Glutamatergic neuron (in vitro differentiated cells): ENCODE results near the gene RAPGEF6. TPM values are rescaled to one million over a fixed set of nuclear protein-coding genes. Genes with fewer than 3 reads are reported as not detected.

Experiments used
- DNase-seq: peaks from one replicate; pipeline ENCODE4 v3.0.0; 2022
- H3K27ac Mint-ChIP-seq: one replicate; pipeline ENCODE4 v1.8.0; 2020; ENCODE audit warnings: mild to moderate bottlenecking, mixed read lengths, inconsistent platforms; ENCODE audit not compliant: unreplicated experiment
- H3K27me3 Mint-ChIP-seq: one replicate; pipeline ENCODE4 v1.8.0; 2020; ENCODE audit warnings: mild to moderate bottlenecking, moderate library complexity, mixed read lengths, inconsistent platforms; ENCODE audit not compliant: unreplicated experiment
- H3K36me3 Mint-ChIP-seq: one replicate; pipeline ENCODE4 v1.8.0; 2020; ENCODE audit warnings: mild to moderate bottlenecking, mixed read lengths, inconsistent platforms; ENCODE audit not compliant: unreplicated experiment
- H3K4me1 Mint-ChIP-seq: one replicate; pipeline ENCODE4 v1.8.0; 2020; ENCODE audit warnings: mild to moderate bottlenecking, low read depth, mixed read lengths, inconsistent platforms; ENCODE audit not compliant: unreplicated experiment
- H3K4me3 Mint-ChIP-seq: one replicate; pipeline ENCODE4 v1.8.0; 2020; ENCODE audit warnings: mild to moderate bottlenecking, mixed read lengths, inconsistent platforms; ENCODE audit not compliant: unreplicated experiment
- H3K9me3 Mint-ChIP-seq: one replicate; pipeline ENCODE4 v1.8.0; 2020; ENCODE audit warnings: mild to moderate bottlenecking, moderate library complexity, mixed read lengths, inconsistent platforms; ENCODE audit not compliant: unreplicated experiment
- total RNA-seq: library from RNA; stranded (reverse); fragmentation: NEBNext Ultra II Directional; extraction: Animal tissue kit (Norgen Biotek cat#: 25700); gene quantifications from one replicate; pipeline ENCODE4 v1.2.1, GENCODE V29; 2021; ENCODE audit not compliant: unreplicated experiment
- TF ChIP-seq, protein P1 (sequence below): fragments of 200-600 bp; sonication (generic); IDR thresholded peaks from one replicate; pipeline ENCODE4 v1.5.0; 2021; ENCODE audit not compliant: partially characterized antibody, unreplicated experiment

The RAPGEF6 gene
- total RNA-seq, 1 donor from 2014 or later, result 278 TPM

DNA sequence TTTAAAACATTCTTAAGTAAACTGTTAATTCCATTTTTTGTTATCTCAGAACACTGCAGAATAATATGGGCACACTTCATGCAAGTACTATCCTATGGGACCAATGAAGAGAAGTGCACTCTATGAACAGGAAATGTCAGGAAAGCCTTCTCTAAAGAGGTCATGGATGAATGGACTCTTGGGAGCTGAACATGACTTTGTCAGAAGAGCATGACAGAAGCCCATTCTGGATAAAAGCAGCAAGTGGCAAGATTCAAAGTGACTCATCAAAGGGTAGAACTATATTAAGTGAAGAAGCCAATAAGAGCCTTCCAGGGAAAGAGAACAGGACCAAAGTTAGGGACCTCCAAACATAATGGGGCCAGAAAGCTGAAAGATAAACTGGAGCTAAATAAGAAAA lies 94.0 kb downstream of the RAPGEF6 start:
- no peak overlapping the region for H3K27ac Mint-ChIP-seq
- H3K4me1 Mint-ChIP-seq, result peaks cover 29% of the 10 kb centered on the region
- no peak for DNase-seq
- H3K9me3 Mint-ChIP-seq, result peaks cover 9% of the 10 kb centered on the region
- H3K4me3 Mint-ChIP-seq, result peak overlapping the region; percentile 3
- H3K36me3 Mint-ChIP-seq, result peaks cover 5% of the 10 kb centered on the region
- H3K27me3 Mint-ChIP-seq, result peaks cover 6% of the 10 kb centered on the region
- TF ChIP-seq, protein P1, sequence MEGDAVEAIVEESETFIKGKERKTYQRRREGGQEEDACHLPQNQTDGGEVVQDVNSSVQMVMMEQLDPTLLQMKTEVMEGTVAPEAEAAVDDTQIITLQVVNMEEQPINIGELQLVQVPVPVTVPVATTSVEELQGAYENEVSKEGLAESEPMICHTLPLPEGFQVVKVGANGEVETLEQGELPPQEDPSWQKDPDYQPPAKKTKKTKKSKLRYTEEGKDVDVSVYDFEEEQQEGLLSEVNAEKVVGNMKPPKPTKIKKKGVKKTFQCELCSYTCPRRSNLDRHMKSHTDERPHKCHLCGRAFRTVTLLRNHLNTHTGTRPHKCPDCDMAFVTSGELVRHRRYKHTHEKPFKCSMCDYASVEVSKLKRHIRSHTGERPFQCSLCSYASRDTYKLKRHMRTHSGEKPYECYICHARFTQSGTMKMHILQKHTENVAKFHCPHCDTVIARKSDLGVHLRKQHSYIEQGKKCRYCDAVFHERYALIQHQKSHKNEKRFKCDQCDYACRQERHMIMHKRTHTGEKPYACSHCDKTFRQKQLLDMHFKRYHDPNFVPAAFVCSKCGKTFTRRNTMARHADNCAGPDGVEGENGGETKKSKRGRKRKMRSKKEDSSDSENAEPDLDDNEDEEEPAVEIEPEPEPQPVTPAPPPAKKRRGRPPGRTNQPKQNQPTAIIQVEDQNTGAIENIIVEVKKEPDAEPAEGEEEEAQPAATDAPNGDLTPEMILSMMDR, result no peak

DNA sequence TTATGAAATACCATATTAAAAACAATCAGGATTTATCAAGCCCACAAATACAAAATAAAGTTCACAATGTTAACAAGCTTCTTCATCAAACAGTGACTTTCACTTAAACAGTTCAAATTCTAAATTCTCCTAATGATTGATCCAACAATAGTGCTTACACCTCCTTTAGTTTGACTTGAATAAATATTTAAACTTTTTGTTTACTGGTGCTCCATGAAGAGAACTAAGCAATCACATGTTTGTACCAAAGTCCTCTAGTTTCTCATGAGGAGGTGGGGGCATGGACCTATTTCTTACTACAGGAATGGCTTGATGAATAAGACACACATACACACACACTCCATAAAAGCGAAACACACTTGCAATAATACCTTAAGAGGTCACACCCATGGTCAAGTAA lies 95.8 kb downstream of the RAPGEF6 start:
- peaks cover 37% of the 10 kb centered on the region for H3K4me1 Mint-ChIP-seq
- H3K27ac Mint-ChIP-seq, result no peak overlapping the region
- H3K9me3 Mint-ChIP-seq, result peaks cover 11% of the 10 kb centered on the region
- no peak for DNase-seq
- peaks cover 6% of the 10 kb centered on the region for H3K27me3 Mint-ChIP-seq
- H3K36me3 Mint-ChIP-seq, result peaks cover 5% of the 10 kb centered on the region
- H3K4me3 Mint-ChIP-seq, result no peak overlapping the region
- TF ChIP-seq, protein P1, result no peak

DNA sequence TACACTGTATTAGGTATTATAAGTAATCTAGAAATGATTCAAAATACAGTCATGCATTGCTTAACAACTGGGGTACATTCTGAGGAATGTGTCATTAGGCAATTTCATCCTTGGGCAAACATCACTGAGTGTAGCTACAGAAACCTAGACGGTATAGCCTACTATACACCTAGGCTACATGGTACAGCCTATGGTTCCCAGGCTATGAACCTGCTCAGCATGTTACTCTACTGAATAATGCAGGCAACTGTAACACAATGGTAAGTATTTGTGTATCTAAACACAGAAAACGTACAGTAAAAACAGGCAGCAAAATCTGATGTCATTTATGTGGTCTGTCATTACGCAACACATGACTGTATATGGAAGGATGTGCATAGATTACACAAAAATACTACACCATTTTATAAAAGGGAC lies 96.8 kb downstream of the RAPGEF6 start:
- H3K4me3 Mint-ChIP-seq, result no peak overlapping the region
- TF ChIP-seq, protein P1, result no peak
- H3K27ac Mint-ChIP-seq, result no peak overlapping the region
- peaks cover 14% of the 10 kb centered on the region for H3K9me3 Mint-ChIP-seq
- H3K4me1 Mint-ChIP-seq, result peaks cover 45% of the 10 kb centered on the region
- H3K36me3 Mint-ChIP-seq, result peaks cover 5% of the 10 kb centered on the region
- DNase-seq, result no peak
- H3K27me3 Mint-ChIP-seq, result peaks cover 6% of the 10 kb centered on the region

DNA sequence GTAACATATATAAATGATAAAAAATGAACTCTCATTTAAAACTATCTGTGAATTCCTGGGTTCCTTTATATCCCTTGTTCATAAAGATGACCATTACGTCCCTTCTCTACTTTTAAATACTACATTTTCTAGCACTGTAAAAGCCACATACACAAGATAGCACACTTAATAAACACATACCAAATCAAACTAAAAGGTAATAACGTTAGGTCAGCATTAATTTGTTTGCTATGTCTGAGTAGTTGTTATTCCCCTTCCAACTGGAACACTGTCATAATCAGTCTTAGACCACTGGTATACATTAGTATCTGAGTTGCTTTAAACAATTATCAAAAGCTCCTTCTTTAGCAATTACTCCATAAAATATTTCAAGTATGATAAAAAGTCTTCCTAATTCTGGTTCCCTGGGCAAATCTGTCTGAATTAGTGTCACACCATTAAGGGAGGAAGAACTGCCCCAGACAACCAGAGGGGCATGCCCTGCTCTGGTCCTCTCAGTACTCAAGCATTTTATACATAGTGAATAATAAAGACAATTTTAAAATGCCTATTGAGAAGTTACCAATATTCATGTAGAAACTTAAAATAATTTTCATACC lies 98.1 kb downstream of the RAPGEF6 start:
- peak overlapping the region; percentile 85 for H3K4me3 Mint-ChIP-seq

More for the DNA sequence above, 98.1 kb downstream of the RAPGEF6 start:
- peak overlapping the region; percentile 99 for H3K27ac Mint-ChIP-seq
- H3K9me3 Mint-ChIP-seq, result peaks cover 23% of the 10 kb centered on the region
- TF ChIP-seq, protein P1, result no peak
- peaks cover 50% of the 10 kb centered on the region for H3K4me1 Mint-ChIP-seq
- peaks cover 5% of the 10 kb centered on the region for H3K36me3 Mint-ChIP-seq
- DNase-seq, result no peak
- H3K27me3 Mint-ChIP-seq, result peaks cover 10% of the 10 kb centered on the region
